Activated T-helper 17 cell treated with anti-CD3 and anti-CD28 coated beads, Interleukin-2, amount 50 U/mL, for 72 hours (primary cell): Measurements from ENCODE around the gene CFAP299. TPM values are rescaled to one million over a fixed set of nuclear protein-coding genes. Genes with fewer than 3 reads are reported as not detected.
A peak's percentile ranks its signal among the peaks of the same experiment; 100 is the strongest.
"Not testable (repeated sequence)": the region's sequence is repeated elsewhere in the genome, so short reads cannot be mapped to it uniquely, and the experiment has no call there.

Source experiments
- ATAC-seq: fragments of 150-1000 bp; cut with Tn5 transposase; replicated peaks from 2 replicates; pipeline ENCODE4 v1.10.0; 2021; ENCODE audit warnings: mild to moderate bottlenecking, moderate library complexity
- H3K27ac Mint-ChIP-seq: one replicate; pipeline ENCODE4 v1.8.0; 2022; ENCODE audit warnings: mixed read lengths
- H3K27me3 Mint-ChIP-seq: one replicate; pipeline ENCODE4 v1.8.0; 2022; ENCODE audit warnings: mixed read lengths
- H3K36me3 Mint-ChIP-seq: one replicate; pipeline ENCODE4 v1.8.0; 2022; ENCODE audit warnings: low read depth, mild to moderate bottlenecking, mixed read lengths
- H3K4me1 Mint-ChIP-seq: one replicate; pipeline ENCODE4 v1.8.0; 2022; ENCODE audit warnings: mixed read lengths
- H3K4me3 Mint-ChIP-seq: one replicate; pipeline ENCODE4 v1.8.0; 2022; ENCODE audit warnings: mild to moderate bottlenecking, mixed read lengths
- H3K9me3 Mint-ChIP-seq: one replicate; pipeline ENCODE4 v1.8.0; 2022; ENCODE audit warnings: mixed read lengths
- total RNA-seq, 2 donors: library from RNA; stranded (reverse); gene quantifications; one replicate each; pipeline ENCODE4 v1.2.3, GENCODE V29; 2022

Gene CFAP299
- total RNA-seq, 2 donors from 2014 or later, result 1.1 TPM; not detected in 1

DNA sequence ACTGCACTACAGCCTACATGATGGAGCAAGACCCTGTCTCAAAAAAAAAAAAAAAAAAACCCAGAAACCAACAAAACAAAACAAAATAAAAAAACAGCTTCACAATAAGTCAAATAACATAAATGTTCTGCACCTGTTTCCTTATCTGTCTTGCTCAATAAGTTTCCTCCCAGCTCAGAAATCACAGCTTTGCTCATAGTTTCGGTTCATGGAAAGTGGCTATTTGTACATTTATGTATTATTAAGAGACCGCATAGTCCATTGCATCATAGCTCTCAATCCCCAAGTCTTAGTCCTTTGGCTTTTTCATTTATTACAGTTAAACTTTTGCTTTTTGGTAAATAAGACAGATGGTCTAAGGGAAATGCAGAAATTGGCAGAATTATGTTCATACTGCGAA is 24.4 kb upstream of the CFAP299 start:
- Mint-ChIP-seq H3K27me3 (peaks cover 39% of the 10 kb centered on the region), H3K4me3 (no peak overlapping the region), H3K36me3 (no peaks in the 10 kb centered on the region), H3K4me1 (no peaks in the 10 kb centered on the region), H3K9me3 (no peaks in the 10 kb centered on the region), H3K27ac (no peak overlapping the region)
- no peak for ATAC-seq

DNA sequence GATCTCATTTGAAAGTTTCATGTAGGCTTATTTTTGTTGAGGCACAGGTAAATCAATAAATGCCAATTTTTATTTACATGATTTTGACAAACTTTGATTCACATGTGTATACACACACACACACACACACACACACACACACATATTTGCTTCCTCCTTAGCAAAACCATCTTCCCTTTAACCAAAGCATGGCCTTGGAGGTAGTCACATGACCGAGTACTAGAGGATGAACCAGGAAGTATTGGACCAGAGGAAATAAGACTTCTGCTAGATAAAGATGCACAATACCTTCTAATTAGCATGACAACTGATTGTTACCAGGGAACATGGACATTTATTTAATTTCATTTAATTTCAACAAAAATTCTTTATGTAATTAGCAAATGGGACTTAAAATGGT is 23.4 kb upstream of the CFAP299 start:
- Mint-ChIP-seq H3K9me3 (no peaks in the 10 kb centered on the region), H3K4me1 (no peaks in the 10 kb centered on the region), H3K36me3 (no peaks in the 10 kb centered on the region), H3K27me3 (peaks cover 29% of the 10 kb centered on the region), H3K27ac (no peak overlapping the region), H3K4me3 (no peak overlapping the region)
- ATAC-seq, result no peak

DNA sequence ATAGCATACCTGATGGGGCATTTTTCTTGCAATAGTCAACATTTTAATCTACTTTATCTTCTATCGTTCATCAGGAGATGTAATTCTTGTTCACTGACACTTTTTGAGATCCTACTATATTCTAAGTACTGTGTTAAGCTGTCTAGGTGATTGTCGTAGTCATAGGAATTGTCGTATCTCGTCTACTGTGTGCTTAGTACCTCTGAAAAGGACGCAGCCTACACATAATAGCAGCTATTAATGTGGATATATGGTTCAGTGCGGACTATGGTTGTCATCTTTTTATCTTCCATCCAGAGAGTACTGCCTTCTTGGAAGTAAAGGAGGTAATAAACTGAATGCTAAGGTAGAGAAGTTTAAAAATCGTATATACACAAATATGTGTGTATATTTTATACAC is 21.9 kb upstream of the CFAP299 start:
- Mint-ChIP-seq H3K9me3 (no peaks in the 10 kb centered on the region), H3K4me1 (no peaks in the 10 kb centered on the region), H3K4me3 (no peak overlapping the region), H3K27ac (no peak overlapping the region), H3K36me3 (no peaks in the 10 kb centered on the region), H3K27me3 (peaks cover 23% of the 10 kb centered on the region)
- no peak for ATAC-seq

DNA sequence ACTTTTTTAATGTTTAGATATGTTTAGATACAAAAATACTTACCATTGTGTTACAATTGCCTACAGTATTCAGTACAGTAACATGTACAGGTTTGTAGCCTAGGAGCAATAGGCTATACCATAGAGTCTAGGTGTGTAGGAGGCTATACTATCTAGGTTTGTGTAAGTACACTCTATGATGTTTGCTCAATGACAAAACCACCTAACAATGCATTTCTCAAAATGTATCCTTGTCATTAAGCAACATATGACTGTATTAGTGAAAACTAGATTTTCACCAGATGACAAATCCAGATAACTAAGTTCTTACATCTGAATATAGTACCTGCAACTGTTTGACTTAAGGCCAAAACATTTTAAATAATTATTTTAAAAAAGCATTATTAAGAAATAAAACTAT is 19.7 kb upstream of the CFAP299 start:
- H3K27me3 Mint-ChIP-seq, result peaks cover 20% of the 10 kb centered on the region
- ATAC-seq, H3K9me3 Mint-ChIP-seq, H3K27ac Mint-ChIP-seq, H3K36me3 Mint-ChIP-seq, H3K4me1 Mint-ChIP-seq, H3K4me3 Mint-ChIP-seq: not testable (repeated sequence)

DNA sequence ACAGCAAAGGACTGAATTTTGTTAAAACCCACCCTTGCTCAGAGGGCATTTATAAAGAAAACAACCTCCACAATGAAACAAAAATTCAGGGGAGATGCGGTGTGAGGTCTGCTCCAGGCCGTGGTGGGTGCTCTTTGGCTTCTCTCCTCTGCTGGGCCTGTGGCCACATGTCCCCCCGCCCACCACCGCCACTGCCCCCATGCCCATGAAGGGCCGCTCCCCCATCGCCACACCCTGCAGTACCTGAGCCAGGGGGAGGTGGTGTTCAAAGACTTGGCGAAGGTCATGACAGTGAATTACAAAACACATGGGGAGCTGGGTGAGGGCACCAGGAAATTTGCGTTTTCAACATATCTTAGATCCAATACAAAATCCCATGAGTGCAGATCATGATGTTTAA is 14.2 kb upstream of the CFAP299 start:
- no peaks in the 10 kb centered on the region for H3K9me3 Mint-ChIP-seq
- H3K27ac Mint-ChIP-seq, result no peak overlapping the region
- H3K4me3 Mint-ChIP-seq, result no peak overlapping the region
- peaks cover 13% of the 10 kb centered on the region for H3K27me3 Mint-ChIP-seq
- H3K4me1 Mint-ChIP-seq, result no peaks in the 10 kb centered on the region
- no peak for ATAC-seq
- H3K36me3 Mint-ChIP-seq, result no peaks in the 10 kb centered on the region

DNA sequence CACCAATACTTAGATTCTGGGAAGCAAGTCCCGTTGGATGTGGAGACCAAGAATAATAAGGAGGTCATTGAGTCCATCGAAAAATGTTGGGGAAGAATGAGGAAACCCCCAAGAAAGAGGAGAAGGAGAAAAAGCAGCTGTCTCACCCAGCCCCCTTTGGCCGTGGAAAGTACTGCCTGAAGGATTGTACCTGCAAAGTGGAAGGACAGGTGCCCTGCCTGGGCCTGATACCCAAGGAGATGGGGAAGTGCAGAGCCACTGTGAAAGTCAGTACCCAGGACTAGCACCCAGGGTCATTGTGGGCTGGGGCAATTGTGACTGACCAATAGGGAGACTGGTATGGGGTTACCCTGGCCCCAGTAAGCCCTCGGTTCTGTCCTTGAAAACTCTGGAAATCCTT is 13.8 kb upstream of the CFAP299 start:
- ATAC-seq, result no peak
- H3K4me3 Mint-ChIP-seq, result no peak overlapping the region
- no peaks in the 10 kb centered on the region for H3K4me1 Mint-ChIP-seq
- no peaks in the 10 kb centered on the region for H3K36me3 Mint-ChIP-seq
- H3K27ac Mint-ChIP-seq, result no peak overlapping the region
- H3K27me3 Mint-ChIP-seq, result peaks cover 13% of the 10 kb centered on the region
- H3K9me3 Mint-ChIP-seq, result no peaks in the 10 kb centered on the region

DNA sequence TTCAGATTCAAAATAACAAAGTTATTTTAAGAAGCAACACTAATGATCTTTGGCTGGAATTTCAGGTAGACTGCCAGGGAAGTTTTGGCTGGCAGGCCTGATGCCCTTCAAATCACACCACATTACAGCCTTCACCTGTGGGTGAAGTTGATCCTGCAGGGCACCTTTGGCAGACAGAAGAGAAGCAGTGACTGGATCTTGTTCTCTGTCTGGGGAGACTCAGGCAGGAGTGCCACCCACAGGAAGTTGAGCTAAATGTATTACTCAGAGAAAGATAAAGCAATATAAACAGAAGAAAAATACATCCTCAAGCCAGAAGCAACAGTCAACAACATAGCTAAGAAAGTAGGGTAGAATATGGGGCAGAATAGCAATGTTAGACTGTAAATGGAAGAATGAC is 12.8 kb upstream of the CFAP299 start:
- Mint-ChIP-seq H3K36me3 (no peaks in the 10 kb centered on the region), H3K4me1 (no peaks in the 10 kb centered on the region), H3K27me3 (peaks cover 9% of the 10 kb centered on the region), H3K27ac (no peak overlapping the region), H3K4me3 (no peak overlapping the region), H3K9me3 (no peaks in the 10 kb centered on the region)
- ATAC-seq, result no peak

DNA sequence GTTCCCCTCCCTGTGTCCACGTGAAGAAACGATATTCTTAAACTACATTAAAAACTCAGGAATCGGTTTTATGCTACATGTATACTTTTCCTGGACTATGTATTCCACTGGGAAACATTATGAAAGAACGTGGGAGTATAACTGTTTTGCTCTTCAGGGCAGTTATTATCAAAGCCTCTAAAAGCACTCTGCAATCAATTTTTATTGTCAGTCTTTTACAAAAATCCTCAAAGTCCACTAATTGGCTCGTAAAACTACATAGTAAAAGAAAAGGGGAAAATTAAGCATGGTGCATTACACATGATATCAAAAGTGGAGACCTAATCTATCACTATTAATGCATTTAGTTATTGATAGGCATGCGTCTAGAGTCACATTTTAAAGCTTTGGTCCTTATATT is 11.4 kb upstream of the CFAP299 start:
- no peaks in the 10 kb centered on the region for H3K9me3 Mint-ChIP-seq
- peaks cover 9% of the 10 kb centered on the region for H3K27me3 Mint-ChIP-seq
- H3K4me1 Mint-ChIP-seq, result no peaks in the 10 kb centered on the region
- H3K4me3 Mint-ChIP-seq, result no peak overlapping the region
- ATAC-seq, result no peak
- H3K27ac Mint-ChIP-seq, result no peak overlapping the region
- no peaks in the 10 kb centered on the region for H3K36me3 Mint-ChIP-seq

DNA sequence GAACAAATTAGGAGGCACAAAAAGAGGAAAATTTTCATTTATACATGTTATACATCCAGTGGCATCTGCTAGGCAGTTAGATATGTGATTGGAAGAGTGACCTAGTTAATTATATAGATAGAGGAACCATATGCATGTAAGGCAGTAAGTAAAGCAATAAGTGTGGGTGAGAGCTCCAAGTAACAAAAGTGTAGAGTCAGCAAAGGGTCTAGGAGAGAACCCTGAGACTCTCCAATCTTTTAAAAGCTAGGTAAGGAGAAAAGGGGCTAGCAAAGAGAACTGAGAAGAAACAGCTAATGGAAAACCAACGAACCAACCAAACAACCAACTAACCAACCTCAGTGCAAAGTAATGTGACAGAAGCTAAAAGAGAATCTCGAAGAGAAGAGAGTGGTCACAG is 3.8 kb upstream of the CFAP299 start:
- ATAC-seq, result no peak
- H3K9me3 Mint-ChIP-seq, result no peaks in the 10 kb centered on the region
- no peak overlapping the region for H3K4me3 Mint-ChIP-seq

DNA sequence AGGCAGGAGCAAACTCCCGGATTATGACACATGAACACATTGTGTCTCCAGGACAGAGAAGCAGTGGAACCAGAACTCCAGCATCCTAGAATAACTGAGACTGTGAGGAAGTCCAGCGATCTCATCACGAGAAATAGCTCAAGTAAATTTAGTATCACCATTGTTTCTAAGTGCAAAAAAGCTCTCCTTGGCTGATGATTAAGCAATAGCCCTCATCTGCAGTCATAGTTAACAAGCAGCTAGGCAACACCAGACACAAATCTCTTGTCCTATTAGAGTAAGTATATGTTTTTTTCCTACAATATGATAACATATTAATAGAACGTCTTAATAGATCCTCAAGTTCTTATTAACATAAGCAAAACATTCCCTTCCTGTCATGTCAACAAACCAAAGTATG is 2.4 kb upstream of the CFAP299 start:
- no peak for ATAC-seq
- H3K27ac Mint-ChIP-seq, result no peak overlapping the region
- no peaks in the 10 kb centered on the region for H3K9me3 Mint-ChIP-seq
- H3K36me3 Mint-ChIP-seq, result no peaks in the 10 kb centered on the region
- H3K4me3 Mint-ChIP-seq, result no peak overlapping the region
- H3K4me1 Mint-ChIP-seq, result peaks cover 6% of the 10 kb centered on the region
- peaks cover 9% of the 10 kb centered on the region for H3K27me3 Mint-ChIP-seq

More for the DNA sequence above, 3.8 kb upstream of the CFAP299 start:
- H3K36me3 Mint-ChIP-seq, result no peaks in the 10 kb centered on the region
- peaks cover 6% of the 10 kb centered on the region for H3K4me1 Mint-ChIP-seq
- no peak overlapping the region for H3K27ac Mint-ChIP-seq
- peaks cover 8% of the 10 kb centered on the region for H3K27me3 Mint-ChIP-seq

DNA sequence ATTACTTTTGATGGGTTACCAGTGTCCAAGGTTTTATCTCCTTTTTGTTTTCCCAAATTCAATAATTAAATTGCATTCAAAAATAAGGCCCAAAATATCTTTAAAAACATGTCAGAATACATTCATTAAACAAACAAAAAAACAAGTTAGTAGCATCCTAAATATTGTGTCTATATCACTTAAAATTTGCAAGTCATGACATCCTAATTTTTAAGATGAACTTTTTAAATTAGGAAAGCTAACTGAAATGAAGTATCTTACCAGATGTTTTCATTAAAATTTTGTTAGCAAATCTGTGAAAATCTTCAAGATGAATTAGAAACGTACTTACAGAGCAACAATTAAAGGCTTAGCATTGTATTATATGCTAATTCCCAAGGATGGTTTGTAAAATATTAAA is 962 bp upstream of the CFAP299 start:
- Mint-ChIP-seq H3K27me3 (peaks cover 18% of the 10 kb centered on the region), H3K4me1 (peaks cover 6% of the 10 kb centered on the region), H3K9me3 (no peaks in the 10 kb centered on the region), H3K27ac (no peak overlapping the region), H3K4me3 (no peak overlapping the region), H3K36me3 (no peaks in the 10 kb centered on the region)
- no peak for ATAC-seq

DNA sequence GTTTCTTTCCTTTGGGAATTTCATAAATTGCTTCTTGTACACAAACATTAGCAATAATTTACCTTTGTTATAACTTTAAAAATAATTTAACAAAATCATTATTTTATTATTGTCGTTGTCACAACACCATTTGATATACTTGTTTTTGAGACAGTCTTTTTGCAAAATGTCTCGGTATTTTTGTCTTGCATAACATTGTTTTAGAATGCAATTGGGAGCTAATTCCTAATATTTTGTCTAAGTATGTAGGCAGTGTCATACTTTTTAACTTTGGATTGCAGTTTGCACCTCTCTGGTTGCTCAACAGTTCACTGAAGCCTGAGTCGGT is 340 bp upstream of the CFAP299 start:
- Mint-ChIP-seq H3K4me1 (peaks cover 6% of the 10 kb centered on the region), H3K4me3 (peak overlapping the region; percentile 70), H3K27me3 (peaks cover 18% of the 10 kb centered on the region), H3K9me3 (no peaks in the 10 kb centered on the region), H3K27ac (no peak overlapping the region), H3K36me3 (no peaks in the 10 kb centered on the region)
- no peak for ATAC-seq

DNA sequence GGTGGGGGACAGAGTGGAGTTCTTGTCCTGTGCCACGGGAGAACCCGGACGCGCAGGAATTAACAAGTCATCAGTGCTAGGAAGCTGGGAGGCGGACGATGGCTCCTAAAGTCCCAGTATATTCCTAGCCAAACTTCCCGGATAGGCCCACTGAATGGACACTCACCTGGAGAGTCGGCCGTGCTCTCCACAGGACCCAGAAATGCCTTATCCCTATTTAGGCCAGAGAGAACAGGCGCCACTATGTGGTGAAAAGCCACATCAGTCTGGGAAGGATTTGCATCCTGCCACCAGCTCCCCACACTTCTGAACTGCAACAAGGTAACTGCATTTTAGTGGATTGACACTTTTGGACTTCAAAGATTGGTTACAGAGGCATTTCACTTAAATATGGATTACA is 1.1 kb downstream of the CFAP299 start:
- peaks cover under 1% of the 10 kb centered on the region for H3K9me3 Mint-ChIP-seq
- no peaks in the 10 kb centered on the region for H3K36me3 Mint-ChIP-seq
- peak overlapping the region; percentile 70 for H3K4me3 Mint-ChIP-seq
- H3K4me1 Mint-ChIP-seq, result peaks cover 6% of the 10 kb centered on the region
- ATAC-seq, result no peak
- no peak overlapping the region for H3K27ac Mint-ChIP-seq
- H3K27me3 Mint-ChIP-seq, result peaks cover 18% of the 10 kb centered on the region

DNA sequence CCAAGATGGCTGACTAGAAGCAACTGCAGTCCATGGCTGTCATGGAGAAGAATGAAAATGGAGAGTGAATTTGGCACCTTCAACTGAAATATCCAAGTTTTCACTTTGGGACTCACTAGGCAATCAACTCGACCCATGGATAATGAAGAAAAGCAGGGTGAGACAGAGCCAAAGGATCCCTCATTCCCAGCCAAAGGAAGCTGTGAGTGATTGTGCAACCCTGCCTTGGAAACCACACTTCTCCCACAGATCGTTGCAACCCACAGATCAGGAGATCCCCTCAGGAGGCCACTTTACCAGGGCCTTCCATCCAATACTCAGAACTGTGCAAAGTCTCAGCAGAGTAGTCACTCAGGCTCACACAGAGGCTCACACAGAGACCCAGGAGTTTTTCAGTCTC is 4.5 kb downstream of the CFAP299 start:
- H3K36me3 Mint-ChIP-seq, result no peaks in the 10 kb centered on the region
- peaks cover 6% of the 10 kb centered on the region for H3K4me1 Mint-ChIP-seq
- H3K4me3 Mint-ChIP-seq, result no peak overlapping the region
- no peak overlapping the region for H3K27ac Mint-ChIP-seq
- no peak for ATAC-seq
- peaks cover 5% of the 10 kb centered on the region for H3K9me3 Mint-ChIP-seq
- peaks cover 21% of the 10 kb centered on the region for H3K27me3 Mint-ChIP-seq

DNA sequence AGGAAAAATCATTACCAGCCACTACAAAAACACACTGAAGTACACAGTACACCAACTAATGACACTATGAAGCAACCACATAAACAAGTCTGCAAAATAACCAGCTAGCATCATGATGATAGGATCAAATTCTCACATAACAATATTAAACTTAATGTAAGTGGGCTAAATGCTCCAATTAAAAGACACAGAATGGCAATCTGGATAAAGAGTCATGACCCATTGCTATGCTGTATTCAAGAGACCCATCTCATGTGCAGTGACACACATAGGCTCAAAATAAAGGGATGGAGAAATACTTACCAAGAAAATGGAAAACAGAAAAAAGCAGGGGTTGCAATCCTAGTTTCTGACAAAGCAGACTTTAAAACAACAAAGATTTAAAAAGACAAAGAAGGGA is 7.2 kb downstream of the CFAP299 start:
- not testable (repeated sequence) for H3K27ac Mint-ChIP-seq

DNA sequence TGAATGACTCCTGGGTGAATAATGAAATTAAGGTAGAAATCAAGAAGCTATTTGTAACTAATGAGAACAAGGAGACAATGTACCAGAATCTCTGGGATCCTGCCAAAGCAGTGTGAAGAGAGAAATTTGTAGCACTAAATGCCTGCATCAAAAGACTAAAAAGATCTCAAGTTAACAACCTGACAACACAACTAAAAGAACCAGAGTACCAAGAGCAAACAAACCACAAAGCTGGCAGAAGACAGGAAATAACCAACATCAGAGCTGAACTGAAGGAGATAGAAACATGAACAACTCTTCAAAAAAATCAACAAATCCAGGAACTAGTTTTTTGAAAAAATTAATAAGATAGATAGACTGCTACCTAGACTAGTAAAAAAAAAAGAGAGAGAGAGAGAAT is 8.4 kb downstream of the CFAP299 start:
- peaks cover 5% of the 10 kb centered on the region for H3K9me3 Mint-ChIP-seq
- no peaks in the 10 kb centered on the region for H3K4me1 Mint-ChIP-seq
- no peak overlapping the region for H3K4me3 Mint-ChIP-seq
- H3K27ac Mint-ChIP-seq, result no peak overlapping the region
- H3K27me3 Mint-ChIP-seq, result peaks cover 24% of the 10 kb centered on the region
- ATAC-seq, result no peak
- no peaks in the 10 kb centered on the region for H3K36me3 Mint-ChIP-seq

More for the DNA sequence above, 7.2 kb downstream of the CFAP299 start:
- H3K36me3 Mint-ChIP-seq, H3K4me1 Mint-ChIP-seq, ATAC-seq, H3K4me3 Mint-ChIP-seq, H3K9me3 Mint-ChIP-seq: not testable (repeated sequence)
- peaks cover 21% of the 10 kb centered on the region for H3K27me3 Mint-ChIP-seq
